ENCODE data around the gene MORN3. TPM values are rescaled to one million over a fixed set of nuclear protein-coding genes. Genes with fewer than 3 reads are reported as not detected.
"Not testable (repeated sequence)": the region's sequence is repeated elsewhere in the genome, so short reads cannot be mapped to it uniquely, and the experiment has no call there.

The MORN3 gene
- total RNA-seq, 3 donors from 2014 or later = 0.29 to 2.0 TPM; not detected in 1

DNA sequence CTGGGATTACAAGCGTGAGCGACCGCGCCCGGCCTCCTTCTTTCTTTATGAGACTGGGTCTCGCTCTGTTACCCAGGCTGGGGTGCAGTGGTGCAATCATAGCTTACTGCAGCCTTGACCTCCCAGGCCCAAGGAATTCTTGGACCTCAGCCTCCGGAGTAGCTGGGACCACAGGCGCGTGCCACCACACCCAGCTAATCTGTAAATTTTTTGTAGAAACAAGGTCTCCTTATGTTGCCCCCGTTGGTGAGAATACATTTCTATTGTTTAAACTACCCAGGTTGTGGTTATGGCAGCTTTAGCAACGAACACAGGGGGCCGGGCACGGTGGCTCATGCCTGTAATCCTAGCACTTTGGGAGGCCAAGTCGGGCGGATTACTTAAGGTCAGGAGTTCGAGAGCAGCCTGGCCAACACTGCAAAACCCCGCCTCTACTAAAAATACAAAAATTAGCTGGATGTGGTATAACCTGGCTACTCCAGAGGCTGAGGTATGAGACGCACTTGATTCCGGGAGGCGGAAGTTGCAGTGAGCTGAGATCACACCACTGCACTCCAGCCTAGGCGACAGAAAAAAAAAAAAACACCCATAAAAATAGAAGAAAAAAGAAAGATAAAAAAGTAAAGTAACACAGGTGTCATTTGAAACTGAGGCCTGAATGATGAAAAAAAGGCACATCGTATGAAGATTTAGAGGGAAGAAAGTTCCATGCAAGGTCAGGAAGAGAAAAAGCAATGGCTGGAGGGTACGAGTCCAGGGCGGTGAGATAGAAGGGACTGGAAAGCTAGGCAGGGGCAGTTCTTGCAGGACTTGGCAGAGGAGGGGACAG, 42.1 kb upstream of the MORN3 start:
- peak overlapping the region; percentile 86 to 95 (median 90) for H3K4me3 ChIP-seq
- peaks cover 0 to 5% of the 10 kb centered on the region in 2 donors for H3K4me1 ChIP-seq
- intact Hi-C loops (cut with DNase I; ENCODE audit: low total_unique reads) = no loop called here
- H3K27ac ChIP-seq = peak overlapping the region; percentile 74 to 80
- no peaks in the 10 kb centered on the region for H3K27me3 ChIP-seq
- TF ChIP-seq POLR2AphosphoS5 (IDR thresholded peaks at IDR 0.05) (no peak), POLR2A (IDR thresholded peaks at IDR 0.05) (no peak)
- TF ChIP-seq, protein P1, sequence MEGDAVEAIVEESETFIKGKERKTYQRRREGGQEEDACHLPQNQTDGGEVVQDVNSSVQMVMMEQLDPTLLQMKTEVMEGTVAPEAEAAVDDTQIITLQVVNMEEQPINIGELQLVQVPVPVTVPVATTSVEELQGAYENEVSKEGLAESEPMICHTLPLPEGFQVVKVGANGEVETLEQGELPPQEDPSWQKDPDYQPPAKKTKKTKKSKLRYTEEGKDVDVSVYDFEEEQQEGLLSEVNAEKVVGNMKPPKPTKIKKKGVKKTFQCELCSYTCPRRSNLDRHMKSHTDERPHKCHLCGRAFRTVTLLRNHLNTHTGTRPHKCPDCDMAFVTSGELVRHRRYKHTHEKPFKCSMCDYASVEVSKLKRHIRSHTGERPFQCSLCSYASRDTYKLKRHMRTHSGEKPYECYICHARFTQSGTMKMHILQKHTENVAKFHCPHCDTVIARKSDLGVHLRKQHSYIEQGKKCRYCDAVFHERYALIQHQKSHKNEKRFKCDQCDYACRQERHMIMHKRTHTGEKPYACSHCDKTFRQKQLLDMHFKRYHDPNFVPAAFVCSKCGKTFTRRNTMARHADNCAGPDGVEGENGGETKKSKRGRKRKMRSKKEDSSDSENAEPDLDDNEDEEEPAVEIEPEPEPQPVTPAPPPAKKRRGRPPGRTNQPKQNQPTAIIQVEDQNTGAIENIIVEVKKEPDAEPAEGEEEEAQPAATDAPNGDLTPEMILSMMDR (IDR thresholded peaks at IDR 0.05) = no peak
- no peaks in the 10 kb centered on the region for H3K9me3 ChIP-seq
- no peaks in the 10 kb centered on the region for H3K36me3 ChIP-seq
- DNase-seq (ENCODE audit: low spot score in 2 of 2) = no peak

DNA sequence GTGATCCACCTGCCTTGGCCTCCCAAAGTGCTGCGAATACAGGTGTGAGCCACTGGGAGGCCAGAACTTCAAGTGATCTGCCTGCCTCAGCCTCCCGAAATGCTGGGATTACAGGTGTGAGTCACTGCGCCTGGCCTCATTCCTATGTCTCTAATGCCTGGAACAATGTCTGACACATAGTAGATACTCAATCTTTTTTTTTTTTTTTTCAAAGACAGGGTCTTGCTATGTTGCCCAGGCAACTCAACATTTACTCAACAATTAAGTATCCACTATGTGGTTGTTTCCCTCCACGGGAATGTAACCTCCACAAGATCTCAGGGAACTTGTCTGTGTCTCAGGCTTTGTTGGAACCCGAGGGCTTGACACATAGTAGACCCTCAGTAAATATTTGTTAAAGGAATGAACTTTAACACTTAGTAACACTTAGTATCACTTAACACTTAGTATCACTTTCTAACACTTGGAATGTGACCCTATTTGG, 40.1 kb upstream of the MORN3 start:
- intact Hi-C loops (cut with DNase I; ENCODE audit: low total_unique reads) = loop anchor here (10.0 kb wide), 1 partner anchor 65 kb away; no protein-coding TSS in a partner anchor
- Histone ChIP-seq H3K4me1 (peaks cover 0 to 5% of the 10 kb centered on the region in 2 donors), H3K27ac (no peak overlapping the region), H3K27me3 (no peaks in the 10 kb centered on the region), H3K4me3 (no peak overlapping the region), H3K9me3 (no peaks in the 10 kb centered on the region), H3K36me3 (no peaks in the 10 kb centered on the region)
- no peak for TF ChIP-seq POLR2AphosphoS5 (IDR thresholded peaks at IDR 0.05)
- TF ChIP-seq, protein P1 (IDR thresholded peaks at IDR 0.05) = no peak
- TF ChIP-seq POLR2A (IDR thresholded peaks at IDR 0.05) = no peak
- no peak for DNase-seq (ENCODE audit: low spot score in 2 of 2)

DNA sequence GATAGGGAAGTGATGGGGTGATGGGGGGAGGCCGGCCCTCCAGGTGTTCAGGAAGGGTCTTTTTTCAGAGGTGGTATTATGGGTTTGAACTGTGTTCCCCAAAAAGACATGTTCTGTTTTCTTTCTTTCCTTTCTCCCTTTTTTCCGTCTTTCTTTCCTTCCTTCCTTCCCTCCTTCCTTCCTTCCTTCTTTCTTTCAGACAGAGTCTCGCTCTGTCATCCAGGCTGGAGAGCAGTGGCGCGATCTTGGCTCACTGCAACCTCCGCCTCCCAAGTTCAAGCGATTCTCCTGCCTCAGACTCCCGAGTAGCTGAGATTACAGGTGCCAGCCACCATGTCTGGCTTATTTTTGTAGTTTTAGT, 39.6 kb upstream of the MORN3 start:
- not testable (repeated sequence) for H3K27ac ChIP-seq

DNA sequence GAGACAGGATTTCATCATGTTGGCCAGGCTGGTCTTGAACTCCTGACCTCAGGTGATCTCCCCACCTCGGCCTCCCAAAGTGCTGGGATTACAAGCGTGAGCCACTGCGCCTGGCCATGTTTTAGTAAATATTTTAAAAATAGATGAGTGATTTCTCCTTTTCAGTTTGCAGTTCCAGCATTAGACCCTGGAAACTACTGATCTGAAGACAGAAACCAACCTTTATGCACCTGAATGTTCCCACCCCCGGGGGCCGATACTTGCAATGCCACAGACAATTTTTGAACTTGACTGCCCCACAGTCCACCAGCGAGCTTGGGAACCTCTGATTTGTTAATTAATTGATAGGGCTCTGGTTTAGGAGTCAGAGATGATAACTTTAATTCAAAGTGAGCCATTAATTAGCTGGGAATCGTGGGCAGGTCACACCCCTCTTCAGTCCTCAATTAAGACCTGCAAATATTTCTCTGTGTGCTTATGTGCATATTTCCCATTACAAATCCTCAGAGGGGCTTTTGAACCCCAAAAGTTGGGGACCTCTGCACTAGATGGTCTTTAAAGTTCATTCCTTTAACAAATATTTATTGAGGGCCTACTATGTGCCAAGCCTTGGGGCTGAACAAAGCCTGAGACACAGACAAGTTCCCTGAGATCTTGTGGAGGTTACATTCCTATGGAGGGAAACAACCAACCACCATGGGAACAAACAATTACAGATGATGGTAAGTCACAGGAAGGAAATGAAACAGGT, 39.0 kb upstream of the MORN3 start:
- intact Hi-C loops (cut with DNase I; ENCODE audit: low total_unique reads) = loop anchor here (10.0 kb wide), 1 partner anchor 66 kb away; no protein-coding TSS in a partner anchor
- Histone ChIP-seq H3K4me1 (peaks cover 0 to 4% of the 10 kb centered on the region in 2 donors), H3K4me3 (no peak overlapping the region), H3K27me3 (no peaks in the 10 kb centered on the region), H3K9me3 (no peaks in the 10 kb centered on the region), H3K27ac (no peak overlapping the region), H3K36me3 (no peaks in the 10 kb centered on the region)
- no peak for DNase-seq (ENCODE audit: low spot score in 2 of 2)
- TF ChIP-seq POLR2A (IDR thresholded peaks at IDR 0.05) (no peak), POLR2AphosphoS5 (IDR thresholded peaks at IDR 0.05) (no peak)
- TF ChIP-seq, protein P1 (IDR thresholded peaks at IDR 0.05) = no peak

More for the DNA sequence above, 39.6 kb upstream of the MORN3 start:
- not testable (repeated sequence) for H3K27me3 ChIP-seq; H3K36me3 ChIP-seq; DNase-seq (ENCODE audit: low spot score in 2 of 2); H3K9me3 ChIP-seq; H3K4me3 ChIP-seq; H3K4me1 ChIP-seq
- intact Hi-C loops (cut with DNase I; ENCODE audit: low total_unique reads) = loop anchor here (10.0 kb wide), 1 partner anchor 66 kb away; no protein-coding TSS in a partner anchor

DNA sequence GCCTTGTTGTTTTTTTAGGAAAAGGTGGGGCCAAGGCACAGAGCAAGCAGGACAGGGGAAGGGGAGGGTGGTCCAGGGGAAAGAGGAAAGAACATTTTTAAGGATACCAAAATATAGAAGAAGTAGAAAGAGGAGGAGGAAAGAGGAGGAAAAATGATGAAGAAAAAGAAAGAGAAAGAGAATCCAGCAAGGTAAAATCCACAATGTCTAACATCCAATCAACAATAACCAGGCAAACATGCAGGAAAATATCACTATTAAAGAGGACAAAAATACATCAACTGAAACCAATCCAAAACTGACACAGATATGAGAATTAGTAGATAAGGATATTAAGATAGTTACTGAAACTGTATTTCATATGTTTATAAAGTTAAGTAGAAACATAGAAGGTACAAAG, 36.1 kb upstream of the MORN3 start:
- H3K9me3 ChIP-seq = no peaks in the 10 kb centered on the region
- no peak for DNase-seq (ENCODE audit: low spot score in 2 of 2)
- H3K36me3 ChIP-seq = no peaks in the 10 kb centered on the region
- H3K4me1 ChIP-seq = no peaks in the 10 kb centered on the region
- H3K4me3 ChIP-seq = no peak overlapping the region
- no peak overlapping the region for H3K27ac ChIP-seq
- TF ChIP-seq, protein P1 (IDR thresholded peaks at IDR 0.05) = no peak
- TF ChIP-seq POLR2AphosphoS5 (IDR thresholded peaks at IDR 0.05) = no peak
- TF ChIP-seq POLR2A (IDR thresholded peaks at IDR 0.05) = no peak
- H3K27me3 ChIP-seq = no peaks in the 10 kb centered on the region
- intact Hi-C loops (cut with DNase I; ENCODE audit: low total_unique reads) = loop anchor here (10.0 kb wide), 1 partner anchor 69 kb away; no protein-coding TSS in a partner anchor
